ENCODE measurements around the gene DHX30. TPM values are rescaled to one million over a fixed set of nuclear protein-coding genes. Genes with fewer than 3 reads are reported as not detected.

Gene DHX30
- total RNA-seq, 1 donor from 2014 or later, result 70.9 TPM

DNA sequence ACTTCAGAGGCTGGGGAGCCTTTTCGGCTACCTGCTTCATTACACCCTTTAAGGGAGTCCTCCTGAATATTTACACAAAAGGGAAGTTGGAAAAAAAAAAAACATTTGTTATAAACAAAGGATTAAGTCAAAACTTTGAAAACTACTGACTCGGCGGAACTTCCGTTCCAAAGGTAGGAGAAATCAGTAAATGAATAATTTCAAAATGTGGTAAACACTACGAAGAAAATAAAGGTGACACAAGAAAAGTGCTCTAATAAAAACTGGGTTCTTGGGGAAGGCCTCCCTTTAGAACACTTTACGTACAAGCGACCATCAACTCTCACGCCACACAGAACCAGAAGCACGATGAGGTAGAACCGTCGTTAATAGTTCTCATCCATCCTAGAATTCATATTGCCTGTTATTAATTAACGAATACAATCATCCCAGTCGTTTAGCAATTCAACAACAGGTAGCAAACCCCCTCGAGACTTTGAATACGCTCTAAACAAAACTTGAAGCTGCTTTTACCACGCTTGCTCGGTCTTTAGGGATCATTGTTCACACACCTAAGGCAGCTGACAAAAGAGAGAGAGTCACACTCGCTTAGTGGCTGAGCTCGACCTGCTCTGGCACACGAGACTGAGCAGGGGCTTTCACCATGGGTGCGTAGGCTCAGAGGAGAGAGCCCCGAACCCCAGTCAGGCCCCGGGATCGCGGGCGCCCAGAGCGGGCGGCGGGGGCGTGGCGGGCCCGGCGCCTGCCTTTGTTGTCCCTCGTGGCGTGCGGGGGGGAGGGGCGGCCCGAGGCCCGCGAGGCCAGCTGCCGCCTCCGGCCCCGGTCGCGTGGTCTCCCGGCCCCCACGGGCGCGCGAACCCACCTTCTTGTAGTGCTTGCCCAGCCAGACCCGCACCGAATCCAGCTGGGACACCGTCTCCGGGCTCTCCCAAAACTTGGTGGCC is 21.9 kb upstream of the DHX30 start:
- H3K27me3 Mint-ChIP-seq (ENCODE audit: insufficient read depth, low read depth), result peaks cover 4% of the 10 kb centered on the region
- DNase-seq (ENCODE audit: low spot score), result peak; percentile 82
- Histone ChIP-seq H3K27ac (peak overlapping the region; percentile 94), H3F3A (ENCODE audit: low read depth) (peaks cover 16% of the 10 kb centered on the region), H3K4me2 (peak overlapping the region; percentile 75), H4K20me1 (ENCODE audit: low read depth) (peaks cover 45% of the 10 kb centered on the region), H3K79me2 (ENCODE audit: low read depth) (peaks cover 72% of the 10 kb centered on the region), H3K4me1 (peaks cover 9% of the 10 kb centered on the region), H3K9ac (peak overlapping the region; percentile 96), H3K9me3 (ENCODE audit: low read depth) (no peaks in the 10 kb centered on the region), H3K27me3 (no peaks in the 10 kb centered on the region), H2AFZ (replicated peaks) (peak overlapping the region; percentile 27), H3K4me3 (peak overlapping the region; percentile 88), H3K36me3 (no peaks in the 10 kb centered on the region)
- peaks cover 3% of the 10 kb centered on the region for H3K36me3 Mint-ChIP-seq
- H3K4me1 Mint-ChIP-seq, result peaks cover 17% of the 10 kb centered on the region
- no peaks in the 10 kb centered on the region for H3K9me3 Mint-ChIP-seq
- H3K4me3 Mint-ChIP-seq, result peak overlapping the region; percentile 98
- no peak for TF ChIP-seq CTCF (IDR thresholded peaks at IDR 0.05)
- TF ChIP-seq EZH2phosphoT487 (IDR thresholded peaks at IDR 0.05), result no peak
- no peak for TF ChIP-seq EZH2 (IDR thresholded peaks at IDR 0.05)
- peak overlapping the region; percentile 98 for H3K27ac Mint-ChIP-seq

DNA sequence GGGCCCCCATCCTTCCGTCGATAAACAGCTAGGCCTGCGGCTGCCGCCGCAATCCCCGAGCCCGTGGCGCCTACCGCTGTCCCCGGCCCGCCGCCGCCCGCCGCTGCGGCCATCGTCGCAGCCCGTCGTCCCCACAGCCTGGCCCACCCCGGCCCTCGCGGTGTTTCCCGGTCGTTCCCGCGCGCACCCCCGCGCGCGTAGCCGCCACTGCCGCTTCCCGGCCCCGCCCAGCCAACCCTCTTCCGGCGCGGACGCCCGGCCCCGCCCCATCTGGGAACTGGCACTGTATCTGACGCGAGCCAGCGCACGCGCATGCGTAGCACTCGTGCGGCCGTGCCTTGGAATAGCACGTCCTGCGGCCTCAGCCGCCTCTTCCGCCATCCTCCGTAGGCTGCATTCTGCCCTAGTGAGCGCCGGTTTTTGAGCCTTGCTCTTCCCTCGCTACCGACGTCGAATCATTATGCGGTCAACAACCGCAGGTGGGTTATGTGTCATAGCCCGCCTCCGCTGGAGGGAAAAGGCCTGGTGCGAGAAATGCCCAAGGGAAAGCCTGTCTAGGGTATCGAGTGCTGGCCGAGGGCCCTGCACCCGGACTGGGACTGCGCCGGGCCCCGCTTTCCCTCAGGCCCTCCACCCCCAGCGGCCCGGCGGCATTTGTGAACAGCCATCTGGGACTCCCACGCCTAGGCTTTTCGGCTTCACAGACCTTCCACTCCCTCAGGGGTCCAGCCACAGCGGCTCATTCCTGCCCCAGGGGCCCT is 21.1 kb upstream of the DHX30 start, which contains the start of gene SMARCC1:
Gene SMARCC1 (minus strand): TSS at position 209 of the 761 bp plus-strand sequence. CDS start 96 bp downstream, at position 113.
- DNase-seq (ENCODE audit: low spot score), result peak; percentile 100
- H3K4me3 ChIP-seq, result peak within 1 kb of the TSS; percentile 88
- no peaks in the 10 kb centered on the region for H3K36me3 ChIP-seq
- H3K4me1 Mint-ChIP-seq, result peaks cover 17% of the 10 kb centered on the region
- no peaks in the 10 kb centered on the region for H3K9me3 ChIP-seq (ENCODE audit: low read depth)
- H3K36me3 Mint-ChIP-seq, result no peaks in the 10 kb centered on the region
- H3F3A ChIP-seq (ENCODE audit: low read depth), result peaks cover 16% of the 10 kb centered on the region
- H3K4me2 ChIP-seq, result peak within 1 kb of the TSS; percentile 75
- TF ChIP-seq EZH2 (IDR thresholded peaks at IDR 0.05) (no peak), EZH2phosphoT487 (IDR thresholded peaks at IDR 0.05) (no peak), CTCF (IDR thresholded peaks at IDR 0.05) (no peak)
- no peaks in the 10 kb centered on the region for H3K27me3 ChIP-seq
- H4K20me1 ChIP-seq (ENCODE audit: low read depth), result peaks cover 37% of the 10 kb centered on the region
- H2AFZ ChIP-seq (replicated peaks), result peak within 1 kb of the TSS; percentile 27
- H3K9ac ChIP-seq, result peak within 1 kb of the TSS; percentile 96
- peaks cover 4% of the 10 kb centered on the region for H3K27me3 Mint-ChIP-seq (ENCODE audit: insufficient read depth, low read depth)
- H3K27ac Mint-ChIP-seq, result peak within 1 kb of the TSS; percentile 98
- peaks cover 63% of the 10 kb centered on the region for H3K79me2 ChIP-seq (ENCODE audit: low read depth)
- H3K9me3 Mint-ChIP-seq, result no peaks in the 10 kb centered on the region
- peak within 1 kb of the TSS; percentile 98 for H3K4me3 Mint-ChIP-seq
- peaks cover 9% of the 10 kb centered on the region for H3K4me1 ChIP-seq
- peak within 1 kb of the TSS; percentile 94 for H3K27ac ChIP-seq

- no peaks in the 10 kb centered on the region for H3K36me3 Mint-ChIP-seq
- peak overlapping the region; percentile 92 for H3K4me3 Mint-ChIP-seq
- Histone ChIP-seq H3K36me3 (no peaks in the 10 kb centered on the region), H4K20me1 (ENCODE audit: low read depth) (peaks cover 28% of the 10 kb centered on the region), H3K9me3 (ENCODE audit: low read depth) (no peaks in the 10 kb centered on the region), H3K27me3 (no peaks in the 10 kb centered on the region), H3K27ac (peak overlapping the region; percentile 82), H3K4me2 (peak overlapping the region; percentile 75), H3F3A (ENCODE audit: low read depth) (peaks cover 16% of the 10 kb centered on the region), H3K4me3 (peak overlapping the region; percentile 88), H3K9ac (peak overlapping the region; percentile 82), H3K79me2 (ENCODE audit: low read depth) (peaks cover 55% of the 10 kb centered on the region), H2AFZ (replicated peaks) (peak overlapping the region; percentile 19), H3K4me1 (peaks cover 9% of the 10 kb centered on the region)
- peaks cover 4% of the 10 kb centered on the region for H3K27me3 Mint-ChIP-seq (ENCODE audit: insufficient read depth, low read depth)
- no peak for DNase-seq (ENCODE audit: low spot score)
- TF ChIP-seq CTCF (IDR thresholded peaks at IDR 0.05) (no peak), EZH2phosphoT487 (IDR thresholded peaks at IDR 0.05) (no peak), EZH2 (IDR thresholded peaks at IDR 0.05) (no peak)
- peaks cover 17% of the 10 kb centered on the region for H3K4me1 Mint-ChIP-seq
- no peaks in the 10 kb centered on the region for H3K9me3 Mint-ChIP-seq
- H3K27ac Mint-ChIP-seq, result peak overlapping the region; percentile 94
Measured at GRCh38 chr3:47782446-47783308, 20.3 kb upstream of the DHX30 start.

Measured in neural progenitor cell (in vitro differentiated cells).